Hematopoietic multipotent progenitor cell (in vitro differentiated cells): ENCODE measurements around the gene PTPN6. TPM values are rescaled to one million over a fixed set of nuclear protein-coding genes. Genes with fewer than 3 reads are reported as not detected.

Source experiments
- DNase-seq, 3 donors: peaks; one replicate each; pipeline ENCODE4 v3.0.0-alpha.2; 2011 to 2015; ENCODE audit warnings: low read depth in 2 of 3, low spot score in 2 of 3
- total RNA-seq: library from RNA; depleted of rRNA; stranded (reverse); fragments of >200 nt; gene quantifications from one replicate; pipeline ENCODE4 v1.2.3, GENCODE V29; 2012

PTPN6 gene
- total RNA-seq, 1 donor = 403 TPM

GRCh38 chr12:6921996-6922946, 28.9 kb upstream of the PTPN6 start:
- DNase-seq = no peak

- no peak for DNase-seq
Measured at GRCh38 chr12:6923003-6923732, 28.0 kb upstream of the PTPN6 start.

- no peak for DNase-seq
Measured at GRCh38 chr12:6923851-6924250, 27.3 kb upstream of the PTPN6 start.

GRCh38 chr12:6925239-6925539, 26.0 kb upstream of the PTPN6 start:
- DNase-seq = no peak

GRCh38 chr12:6925540-6926279, 25.4 kb upstream of the PTPN6 start:
- DNase-seq = no peak

- DNase-seq = peak in 1 of 3 donors; percentile 58
Measured at GRCh38 chr12:6927379-6928021, 23.7 kb upstream of the PTPN6 start, which contains the start of gene ATN1. ATN1 (plus strand) TSS chr12:6927959; CDS start chr12:6934002, 6,043 bp downstream.

GRCh38 chr12:6928022-6928702, 23.0 kb upstream of the PTPN6 start:
- no peak for DNase-seq

GRCh38 chr12:6928703-6929407, 22.3 kb upstream of the PTPN6 start:
- no peak for DNase-seq

GRCh38 chr12:6929466-6930452, 21.4 kb upstream of the PTPN6 start:
- DNase-seq = no peak

GRCh38 chr12:6932766-6933165, 18.4 kb upstream of the PTPN6 start:
- DNase-seq = no peak

- DNase-seq = no peak
Measured at GRCh38 chr12:6934110-6934509, 17.0 kb upstream of the PTPN6 start.

- DNase-seq = no peak
Measured at GRCh38 chr12:6935371-6936193, 15.6 kb upstream of the PTPN6 start.

GRCh38 chr12:6936194-6936635, 14.9 kb upstream of the PTPN6 start:
- no peak for DNase-seq

- DNase-seq = peak in 1 of 3 donors; percentile 67
Measured at GRCh38 chr12:6936636-6937480, 14.3 kb upstream of the PTPN6 start.

GRCh38 chr12:6937481-6938352, 13.4 kb upstream of the PTPN6 start:
- DNase-seq = peak; percentile 93 to 97 (median 96)
